Daoy (cell line): ENCODE results near the gene FHIP2A. TPM values are rescaled to one million over a fixed set of nuclear protein-coding genes. Genes with fewer than 3 reads are reported as not detected.

ENCODE experiments used
- DNase-seq: peaks from one replicate; pipeline ENCODE4 v3.0.0-alpha.2; 2015; ENCODE audit warnings: low read depth
- total RNA-seq: library from RNA; depleted of rRNA; stranded (reverse); fragments of >200 nt; shearing (Covaris generic); gene quantifications from 2 replicates; pipeline ENCODE4 v1.2.3, GENCODE V29; 2014; rRNA removed

The FHIP2A gene
- total RNA-seq, 1 experiment from 2014 or later: 5.0 TPM

DNA sequence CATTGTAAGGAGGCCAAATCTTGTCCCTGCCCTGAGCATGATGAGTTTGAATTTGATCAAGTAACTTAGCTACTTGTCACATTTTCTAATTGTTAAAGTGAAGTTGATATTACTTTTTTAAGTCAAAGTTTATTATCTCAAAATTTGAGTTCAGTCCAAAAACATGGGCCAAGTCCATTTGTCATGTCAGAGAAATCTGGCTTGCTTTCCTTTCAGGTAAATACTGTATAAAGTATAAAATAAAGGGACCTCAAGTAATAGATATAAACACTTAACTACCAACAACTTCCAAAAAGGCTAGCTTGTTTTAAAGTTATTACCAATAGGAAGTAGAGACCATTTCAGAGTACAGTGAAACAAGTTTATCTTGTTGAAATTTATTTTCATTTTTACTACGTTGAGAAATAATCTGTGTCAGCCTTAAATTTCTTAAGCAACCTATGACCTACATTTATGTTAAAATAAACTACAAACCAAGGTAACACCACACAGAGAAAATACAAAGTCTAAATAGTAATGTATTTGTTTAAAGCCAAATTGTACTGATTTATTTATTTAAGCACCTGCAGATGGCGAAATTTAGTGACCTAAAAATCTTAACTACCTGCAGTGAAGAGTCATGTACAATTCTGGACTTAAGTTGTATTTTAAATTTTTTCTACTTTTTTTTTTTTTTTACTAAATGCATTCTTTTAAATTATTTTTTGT, 36.5 kb downstream of the FHIP2A start:
- no peak for DNase-seq

- DNase-seq: no peak
Observed at GRCh38 chr10:114859222-114859621, 37.6 kb downstream of the FHIP2A start.

GRCh38 chr10:114862456-114862855, 40.9 kb downstream of the FHIP2A start:
- no peak for DNase-seq

GRCh38 chr10:114867365-114867764, 45.8 kb downstream of the FHIP2A start:
- no peak for DNase-seq

DNA sequence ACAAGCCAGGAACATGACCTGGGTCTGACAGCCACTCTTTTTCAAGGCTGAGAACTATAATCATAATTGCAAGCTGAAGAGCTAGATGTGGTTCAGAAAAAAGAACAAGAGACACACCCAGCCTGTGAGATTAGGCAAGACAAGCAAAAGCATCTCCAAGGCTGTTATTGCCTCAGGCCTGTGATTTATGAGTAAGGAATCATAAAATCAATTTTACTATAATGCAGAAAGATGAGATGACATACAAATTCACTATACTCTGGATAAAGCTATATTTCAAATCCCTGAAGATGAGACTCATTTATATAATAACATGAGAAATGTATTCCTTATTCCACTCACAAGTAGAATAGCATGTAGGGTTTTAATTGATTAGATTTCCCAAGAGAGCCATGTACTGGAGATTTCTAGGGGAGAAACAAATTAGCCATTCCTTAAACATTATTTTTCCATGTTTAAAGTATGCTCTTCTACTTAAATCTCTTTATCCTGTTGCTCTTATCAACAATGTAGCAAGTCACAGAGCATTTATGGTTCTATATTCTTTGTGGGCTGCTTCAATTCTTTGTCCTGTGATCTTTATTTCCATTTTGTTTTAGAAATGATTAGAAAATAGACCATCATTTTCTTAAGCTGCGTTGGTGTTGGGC, 47.4 kb downstream of the FHIP2A start:
- DNase-seq: no peak

GRCh38 chr10:114869520-114869892, 47.9 kb downstream of the FHIP2A start:
- DNase-seq: peak; percentile 22

DNA sequence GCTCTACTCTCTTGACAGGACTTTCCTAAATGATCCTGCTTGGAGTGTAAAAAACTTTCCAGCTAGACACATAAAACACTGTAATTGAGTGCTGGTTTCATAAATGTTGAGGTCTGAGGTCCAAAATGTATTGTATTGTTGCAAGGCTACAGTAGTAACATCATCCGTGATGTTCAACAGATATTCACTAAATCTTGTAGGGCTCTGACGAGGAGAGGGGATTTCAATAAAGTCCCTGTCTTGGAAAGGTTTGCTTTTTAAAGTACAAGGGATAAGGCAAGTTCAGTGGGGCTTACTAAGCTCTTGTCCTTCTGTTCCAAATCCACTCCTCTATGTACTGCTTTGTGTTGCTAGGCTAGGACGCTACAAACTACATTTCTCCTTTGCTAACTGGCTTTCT, 48.9 kb downstream of the FHIP2A start:
- no peak for DNase-seq

DNA sequence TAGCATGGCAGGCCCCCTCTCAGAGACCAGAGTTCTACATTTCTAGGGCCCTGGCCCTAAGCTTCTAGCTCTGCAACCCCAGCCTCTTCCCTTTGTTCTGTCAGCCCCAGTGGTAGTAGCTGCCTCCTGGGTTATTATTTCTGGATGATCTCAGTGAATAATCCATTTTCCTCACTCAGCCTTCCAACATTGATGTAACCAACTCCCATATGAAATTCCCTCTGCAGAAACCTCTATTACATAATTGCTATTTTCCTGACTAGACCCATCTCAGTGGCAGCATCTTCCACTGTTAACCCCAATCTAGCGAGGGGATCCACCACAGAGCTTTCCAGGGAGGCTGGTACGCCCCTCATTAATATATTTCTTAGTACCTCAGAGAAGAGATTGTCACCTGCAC, 49.8 kb downstream of the FHIP2A start:
- DNase-seq: no peak

Other genes starting within 250 kb of the FHIP2A start
- gene ABLIM1, start 163.5 kb upstream of the FHIP2A start, total RNA-seq: 3.0 and 5.4 TPM in 2 replicates
- gene TRUB1, start 116.4 kb downstream of the FHIP2A start, total RNA-seq: 16.0 and 17.5 TPM in 2 replicates